ENCODE measurements around the gene SURF4.

The SURF4 gene

DNA sequence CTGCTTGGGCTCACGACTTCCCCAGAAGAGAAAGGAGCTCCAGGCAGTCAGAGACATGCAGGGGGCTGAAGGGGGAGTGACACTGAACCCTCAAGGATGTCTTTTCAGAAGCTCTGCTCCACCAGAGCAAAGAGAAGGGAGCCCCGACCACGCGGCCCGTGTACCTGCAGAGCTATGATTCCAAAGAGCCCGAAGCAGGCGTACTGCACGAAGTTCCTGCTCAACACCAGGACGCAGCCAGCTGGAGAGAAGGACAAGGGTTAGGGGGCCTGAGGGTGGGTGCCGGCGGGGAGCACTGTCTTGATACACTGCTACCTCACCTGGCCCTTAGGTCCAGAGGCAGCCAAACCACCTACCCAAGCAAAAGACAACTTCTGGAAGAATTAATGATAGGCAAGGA is 9.4 kb downstream of the SURF4 start:
- TF ChIP-seq CTCF (IDR thresholded peaks at IDR 0.05; ENCODE audit: extremely low read depth, missing control alignments), result no peak
- no peak for DNase-seq (ENCODE audit: low spot score)

DNA sequence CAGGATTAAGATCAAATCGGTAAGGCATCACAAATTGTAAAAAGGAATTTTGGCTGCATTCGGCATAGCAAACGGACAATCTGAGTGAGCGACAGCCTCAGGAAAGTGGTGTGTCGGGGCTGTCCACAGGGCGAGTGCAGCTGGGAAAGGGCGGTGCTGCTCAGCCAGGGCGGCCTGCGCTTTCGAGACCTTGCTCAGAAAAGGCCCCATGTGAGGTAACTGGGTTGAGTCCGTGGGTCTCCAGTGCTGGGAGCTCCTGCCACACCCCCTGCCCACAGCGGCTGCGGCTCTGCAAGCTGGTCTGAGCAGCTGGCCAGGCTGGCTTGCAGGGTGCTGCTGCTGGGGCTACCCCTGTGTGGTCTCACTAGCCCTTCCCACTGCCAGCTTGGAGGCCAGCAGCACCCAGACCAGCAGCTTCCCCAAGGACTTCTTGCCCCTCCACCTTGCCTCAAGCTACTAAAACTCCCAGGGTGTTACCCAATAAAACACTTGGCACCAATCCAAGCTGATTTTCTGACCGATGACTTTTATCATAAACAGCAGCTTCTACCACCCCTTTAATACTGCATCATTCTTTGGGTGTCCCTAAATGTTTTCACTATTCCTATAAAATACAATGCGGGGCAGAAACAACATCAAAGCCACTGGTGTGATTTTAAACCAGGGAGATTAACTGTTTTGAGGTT is 13.4 kb downstream of the SURF4 start:
- no peak for DNase-seq (ENCODE audit: low spot score)
- no peak for TF ChIP-seq CTCF (IDR thresholded peaks at IDR 0.05; ENCODE audit: extremely low read depth, missing control alignments)

DNA sequence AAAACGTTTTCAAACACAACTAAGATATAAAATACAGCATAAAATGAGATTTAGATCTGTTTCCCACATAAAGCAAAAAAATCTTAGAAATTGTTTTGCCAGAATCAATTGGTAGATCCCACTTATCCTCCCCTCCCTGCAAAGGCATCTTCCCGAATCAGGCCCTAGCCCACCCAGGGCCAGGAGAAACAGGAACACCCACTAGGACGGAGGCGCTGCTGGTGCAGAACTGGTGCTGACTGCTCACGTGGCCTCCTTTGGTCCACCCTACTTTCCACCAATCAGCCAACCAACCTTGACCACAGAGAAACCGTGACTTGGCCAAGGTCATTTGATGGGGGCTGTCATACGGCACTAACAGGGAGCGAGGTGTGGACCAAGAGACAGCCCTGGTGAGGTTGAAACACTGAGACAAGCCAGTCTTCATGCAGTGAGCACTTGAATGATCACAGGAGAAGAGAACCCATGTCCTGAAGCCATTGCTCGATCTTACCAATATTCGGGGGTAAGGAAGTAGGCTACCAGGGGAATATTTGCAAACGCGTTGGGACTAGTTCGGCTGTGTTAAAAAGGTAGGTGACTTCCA is 14.3 kb downstream of the SURF4 start:
- TF ChIP-seq CTCF (IDR thresholded peaks at IDR 0.05; ENCODE audit: extremely low read depth, missing control alignments), result no peak
- DNase-seq (ENCODE audit: low spot score), result no peak

- no peak for TF ChIP-seq CTCF (IDR thresholded peaks at IDR 0.05; ENCODE audit: extremely low read depth, missing control alignments)
- no peak for DNase-seq (ENCODE audit: low spot score)
Measured at GRCh38 chr9:133360400-133361393, 15.2 kb downstream of the SURF4 start.

DNA sequence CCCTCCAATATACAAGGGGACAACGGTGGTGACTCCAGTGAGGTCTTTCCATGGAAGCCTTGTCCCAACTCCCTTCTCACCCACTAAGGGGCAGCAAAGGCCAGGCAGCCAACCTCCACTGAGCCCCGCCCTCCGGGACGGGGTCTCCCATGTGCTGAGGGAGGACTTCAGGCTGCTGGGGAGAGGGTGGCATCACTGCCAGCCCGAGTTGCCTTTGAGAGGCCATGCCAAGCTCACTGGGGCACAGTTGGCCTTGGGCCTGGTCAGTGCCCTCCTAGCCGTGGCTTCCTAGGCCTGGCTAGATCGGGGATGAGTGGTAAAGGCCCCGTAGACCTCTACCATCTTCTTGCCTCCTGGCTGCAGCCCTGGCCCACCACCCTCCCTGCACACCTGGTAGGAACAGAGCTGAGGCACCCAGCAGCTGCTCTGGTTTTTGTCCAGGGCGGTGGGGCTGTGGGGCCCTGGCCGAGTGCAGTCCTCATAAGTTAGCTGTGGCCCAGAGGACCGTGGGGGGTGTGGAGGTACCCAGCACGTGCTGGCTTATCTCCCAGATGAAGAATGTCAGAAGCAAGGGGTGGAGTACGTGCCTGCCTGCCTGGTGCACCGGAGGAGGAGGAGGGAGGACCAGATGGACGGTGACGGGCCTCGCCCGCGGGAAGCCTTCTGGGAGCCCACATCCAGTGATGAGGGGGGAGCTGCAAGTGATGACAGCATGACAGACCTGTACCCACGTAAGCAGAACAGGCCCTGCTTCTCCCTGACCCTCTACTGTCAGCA is 16.3 kb downstream of the SURF4 start:
- DNase-seq (ENCODE audit: low spot score), result no peak
- TF ChIP-seq CTCF (IDR thresholded peaks at IDR 0.05; ENCODE audit: extremely low read depth, missing control alignments), result no peak

GRCh38 chr9:133357656-133358055 is 18.2 kb downstream of the SURF4 start:
- no peak for TF ChIP-seq CTCF (IDR thresholded peaks at IDR 0.05; ENCODE audit: extremely low read depth, missing control alignments)
- no peak for DNase-seq (ENCODE audit: low spot score)

Measured in GM20000 (cell line).